NB4 (cell line): Measurements from ENCODE around the gene MUCL3.

Experiments
- CTCF ChIP-seq: IDR thresholded peaks from one replicate; pipeline ENCODE4 v1.5.1; 2012; ENCODE audit warnings: low read depth, low read length
- MAX ChIP-seq: IDR thresholded peaks from 2 replicates; pipeline ENCODE4 v1.6.1; 2011; ENCODE audit warnings: low read depth, low read length

GRCh38 chr6:30893666-30894065 is 47.1 kb upstream of the MUCL3 start:
- TF ChIP-seq CTCF (no peak), MAX (no peak)
